Measurements from ENCODE around the gene CTSD. TPM values are rescaled to one million over a fixed set of nuclear protein-coding genes. Genes with fewer than 3 reads are reported as not detected.
"Not testable (repeated sequence)": the region's sequence is repeated elsewhere in the genome, so short reads cannot be mapped to it uniquely, and the experiment has no call there.

The CTSD gene
- total RNA-seq, 2 donors from 2014 or later, result 38.0 to 59.1 TPM

- no peaks in the 10 kb centered on the region for H3K36me3 Mint-ChIP-seq (ENCODE audit: low read depth)
- ATAC-seq (replicated peaks), result no peak
- no peaks in the 10 kb centered on the region for H3K4me1 Mint-ChIP-seq
- no peak overlapping the region for H3K27ac Mint-ChIP-seq
- H3K4me3 Mint-ChIP-seq, result no peak overlapping the region
- H3K27me3 Mint-ChIP-seq, result peaks cover 5% of the 10 kb centered on the region
- H3K9me3 Mint-ChIP-seq, result no peaks in the 10 kb centered on the region
Measured at GRCh38 chr11:1777737-1778136, 14.0 kb upstream of the CTSD start.

- H3K27ac Mint-ChIP-seq, result no peak overlapping the region
- H3K4me1 Mint-ChIP-seq, result peaks cover 5% of the 10 kb centered on the region
- ATAC-seq (replicated peaks), result no peak
- H3K4me3 Mint-ChIP-seq, result no peak overlapping the region
- peaks cover 5% of the 10 kb centered on the region for H3K27me3 Mint-ChIP-seq
- H3K9me3 Mint-ChIP-seq, result no peaks in the 10 kb centered on the region
- no peaks in the 10 kb centered on the region for H3K36me3 Mint-ChIP-seq (ENCODE audit: low read depth)
Measured at GRCh38 chr11:1776944-1777715, 13.4 kb upstream of the CTSD start.

GRCh38 chr11:1776331-1776851 is 12.7 kb upstream of the CTSD start:
- H3K36me3 Mint-ChIP-seq (ENCODE audit: low read depth), result no peaks in the 10 kb centered on the region
- no peak overlapping the region for H3K27ac Mint-ChIP-seq
- no peaks in the 10 kb centered on the region for H3K9me3 Mint-ChIP-seq
- H3K4me3 Mint-ChIP-seq, result no peak overlapping the region
- ATAC-seq (replicated peaks), result no peak
- peaks cover 8% of the 10 kb centered on the region for H3K4me1 Mint-ChIP-seq
- peaks cover 5% of the 10 kb centered on the region for H3K27me3 Mint-ChIP-seq

GRCh38 chr11:1774886-1775285 is 11.2 kb upstream of the CTSD start:
- H3K36me3 Mint-ChIP-seq (ENCODE audit: low read depth), result no peaks in the 10 kb centered on the region
- H3K4me1 Mint-ChIP-seq, result peaks cover 8% of the 10 kb centered on the region
- no peak overlapping the region for H3K4me3 Mint-ChIP-seq
- no peak overlapping the region for H3K27ac Mint-ChIP-seq
- no peak for ATAC-seq (replicated peaks)
- H3K9me3 Mint-ChIP-seq, result no peaks in the 10 kb centered on the region
- H3K27me3 Mint-ChIP-seq, result no peaks in the 10 kb centered on the region

- H3K4me3 Mint-ChIP-seq, result no peak overlapping the region
- H3K27me3 Mint-ChIP-seq, result no peaks in the 10 kb centered on the region
- H3K4me1 Mint-ChIP-seq, result peaks cover 8% of the 10 kb centered on the region
- peak overlapping the region; percentile 63 for H3K27ac Mint-ChIP-seq
- H3K9me3 Mint-ChIP-seq, result no peaks in the 10 kb centered on the region
- ATAC-seq (replicated peaks), result no peak
- no peaks in the 10 kb centered on the region for H3K36me3 Mint-ChIP-seq (ENCODE audit: low read depth)
Measured at GRCh38 chr11:1773994-1774550, 10.3 kb upstream of the CTSD start.

- no peak for ATAC-seq (replicated peaks)
- Mint-ChIP-seq H3K36me3 (ENCODE audit: low read depth) (no peaks in the 10 kb centered on the region), H3K27me3 (no peaks in the 10 kb centered on the region), H3K4me3 (no peak overlapping the region), H3K4me1 (peaks cover 8% of the 10 kb centered on the region), H3K9me3 (no peaks in the 10 kb centered on the region), H3K27ac (peak overlapping the region; percentile 63)
Measured at GRCh38 chr11:1773131-1773993, 9.6 kb upstream of the CTSD start.

GRCh38 chr11:1772270-1773130 is 8.8 kb upstream of the CTSD start:
- Mint-ChIP-seq H3K27me3 (no peaks in the 10 kb centered on the region), H3K4me1 (peaks cover 8% of the 10 kb centered on the region), H3K27ac (peak overlapping the region; percentile 55), H3K36me3 (ENCODE audit: low read depth) (no peaks in the 10 kb centered on the region), H3K4me3 (peak overlapping the region; percentile 63), H3K9me3 (no peaks in the 10 kb centered on the region)
- peak; percentile 98 for ATAC-seq (replicated peaks)

- H3K27me3 Mint-ChIP-seq, result no peaks in the 10 kb centered on the region
- no peaks in the 10 kb centered on the region for H3K36me3 Mint-ChIP-seq (ENCODE audit: low read depth)
- H3K4me3 Mint-ChIP-seq, result peak overlapping the region; percentile 63
- peaks cover 8% of the 10 kb centered on the region for H3K4me1 Mint-ChIP-seq
- ATAC-seq (replicated peaks), result no peak
- H3K27ac Mint-ChIP-seq, result no peak overlapping the region
- no peaks in the 10 kb centered on the region for H3K9me3 Mint-ChIP-seq
Measured at GRCh38 chr11:1771700-1772099, 8.0 kb upstream of the CTSD start.

- H3K27ac Mint-ChIP-seq, result no peak overlapping the region
- no peaks in the 10 kb centered on the region for H3K27me3 Mint-ChIP-seq
- H3K4me3 Mint-ChIP-seq, result no peak overlapping the region
- no peaks in the 10 kb centered on the region for H3K9me3 Mint-ChIP-seq
- peaks cover 8% of the 10 kb centered on the region for H3K4me1 Mint-ChIP-seq
- H3K36me3 Mint-ChIP-seq (ENCODE audit: low read depth), result no peaks in the 10 kb centered on the region
- no peak for ATAC-seq (replicated peaks)
Measured at GRCh38 chr11:1771273-1771672, 7.5 kb upstream of the CTSD start.

GRCh38 chr11:1770528-1770927 is 6.8 kb upstream of the CTSD start:
- H3K4me3 Mint-ChIP-seq, result no peak overlapping the region
- peaks cover 8% of the 10 kb centered on the region for H3K4me1 Mint-ChIP-seq
- no peak for ATAC-seq (replicated peaks)
- H3K27ac Mint-ChIP-seq, result no peak overlapping the region
- H3K27me3 Mint-ChIP-seq, result no peaks in the 10 kb centered on the region
- H3K36me3 Mint-ChIP-seq (ENCODE audit: low read depth), result no peaks in the 10 kb centered on the region
- no peaks in the 10 kb centered on the region for H3K9me3 Mint-ChIP-seq

GRCh38 chr11:1770061-1770460 is 6.3 kb upstream of the CTSD start:
- peaks cover 8% of the 10 kb centered on the region for H3K4me1 Mint-ChIP-seq
- H3K27ac Mint-ChIP-seq, result no peak overlapping the region
- H3K36me3 Mint-ChIP-seq (ENCODE audit: low read depth), result no peaks in the 10 kb centered on the region
- no peaks in the 10 kb centered on the region for H3K9me3 Mint-ChIP-seq
- ATAC-seq (replicated peaks), result no peak
- H3K4me3 Mint-ChIP-seq, result no peak overlapping the region
- H3K27me3 Mint-ChIP-seq, result no peaks in the 10 kb centered on the region

- H3K27me3 Mint-ChIP-seq; H3K4me1 Mint-ChIP-seq; H3K4me3 Mint-ChIP-seq; H3K36me3 Mint-ChIP-seq (ENCODE audit: low read depth); H3K9me3 Mint-ChIP-seq; H3K27ac Mint-ChIP-seq; ATAC-seq (replicated peaks): not testable (repeated sequence)
Measured at GRCh38 chr11:1769304-1769936, 5.7 kb upstream of the CTSD start.

- ATAC-seq (replicated peaks), result no peak
- Mint-ChIP-seq H3K9me3 (no peaks in the 10 kb centered on the region), H3K27me3 (no peaks in the 10 kb centered on the region), H3K27ac (no peak overlapping the region), H3K4me3 (no peak overlapping the region), H3K36me3 (ENCODE audit: low read depth) (no peaks in the 10 kb centered on the region), H3K4me1 (peaks cover 8% of the 10 kb centered on the region)
Measured at GRCh38 chr11:1768141-1768469, 4.4 kb upstream of the CTSD start.
